ENCODE data around the gene VTCN1. TPM values are rescaled to one million over a fixed set of nuclear protein-coding genes. Genes with fewer than 3 reads are reported as not detected.
A peak's percentile ranks its signal among the peaks of the same experiment; 100 is the strongest.
"Not testable (repeated sequence)": the region's sequence is repeated elsewhere in the genome, so short reads cannot be mapped to it uniquely, and the experiment has no call there.

Gene VTCN1
- polyA plus RNA-seq, 1 donor = 0.13 TPM

GRCh38 chr1:117123274-117123673, 87.5 kb downstream of the VTCN1 start:
- no peak for DNase-seq (ENCODE audit: low read depth)

DNA sequence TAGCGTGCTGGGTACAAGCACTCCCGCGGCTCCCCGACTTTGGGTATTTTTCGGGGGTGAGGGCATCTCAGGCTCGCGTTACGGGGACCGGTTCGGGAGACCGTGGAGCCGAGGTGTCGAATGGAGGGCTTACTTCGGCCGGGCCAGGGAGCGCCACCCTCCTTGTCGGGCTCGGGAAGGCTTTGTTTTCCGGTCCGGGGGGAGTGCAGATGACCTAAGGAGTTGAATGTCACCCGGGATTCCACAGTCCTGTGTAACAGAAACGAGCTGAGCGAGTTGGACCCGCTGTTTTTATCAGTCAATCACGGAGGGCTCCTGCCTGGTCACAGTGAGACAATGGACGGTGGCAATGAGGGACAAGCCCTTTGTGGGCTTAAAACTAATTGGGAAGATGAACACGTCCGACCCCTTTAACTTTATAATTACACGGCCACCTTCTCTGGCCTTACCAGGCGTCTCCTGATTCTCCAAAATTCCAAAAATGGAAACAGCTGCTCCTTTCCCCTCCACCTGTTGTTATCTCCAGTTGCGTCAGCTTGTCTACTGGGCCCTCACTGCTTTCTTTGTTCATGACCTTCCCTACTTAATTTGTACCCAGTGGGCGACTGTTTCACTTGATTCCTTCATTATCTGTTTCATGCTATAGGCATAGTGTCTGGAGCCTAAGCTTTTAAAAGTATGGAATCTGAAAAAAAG, 88.2 kb downstream of the VTCN1 start:
- no peak for DNase-seq (ENCODE audit: low read depth)

DNA sequence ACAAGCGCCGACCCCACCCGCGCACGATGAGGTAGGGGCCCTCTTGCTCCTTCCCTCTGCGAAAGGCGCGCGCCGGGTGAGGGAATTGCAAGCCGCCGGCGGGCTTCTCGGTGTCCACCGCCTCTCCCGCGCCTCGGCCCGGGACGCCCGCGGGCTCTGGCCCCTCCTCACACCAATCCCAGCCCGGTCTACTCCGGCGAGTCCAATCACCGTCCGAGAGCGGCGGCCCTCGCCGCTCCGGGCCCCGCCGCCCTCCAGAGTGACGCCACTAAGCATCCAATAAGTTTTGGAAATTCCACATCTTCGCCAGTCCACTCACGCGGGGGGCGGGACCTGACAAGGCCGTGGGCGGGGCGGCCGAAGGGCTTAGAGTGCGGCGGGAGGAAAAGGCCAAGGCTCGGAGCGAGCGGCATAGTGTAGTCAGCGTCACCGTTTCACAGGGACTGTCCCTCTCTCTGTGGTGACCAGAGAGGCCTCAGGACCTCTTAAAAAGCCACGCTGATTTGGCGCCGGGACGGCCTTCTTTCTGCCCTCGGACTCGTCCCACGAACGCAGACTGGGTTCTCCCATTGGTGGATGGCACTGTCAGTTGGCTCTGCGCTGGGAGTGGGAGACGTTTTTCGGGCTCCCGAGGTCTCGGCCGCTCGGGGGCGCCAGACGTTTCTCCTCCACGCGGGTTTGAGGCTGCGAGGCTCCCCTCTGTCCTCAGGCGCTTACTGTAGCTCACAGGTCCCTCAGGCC, 89.0 kb downstream of the VTCN1 start, which contains the start of gene TRIM45:
TRIM45 (minus strand) TSS at position 161 of the 741 bp plus-strand sequence. CDS start 548 bp downstream, outside the sequence.
- DNase-seq (ENCODE audit: low read depth) = peak; percentile 92

GRCh38 chr1:117120774-117121588, 89.7 kb downstream of the VTCN1 start:
- DNase-seq (ENCODE audit: low read depth) = no peak

- not testable (repeated sequence) for DNase-seq (ENCODE audit: low read depth)
Observed at GRCh38 chr1:117119144-117119543, 91.6 kb downstream of the VTCN1 start.

DNA sequence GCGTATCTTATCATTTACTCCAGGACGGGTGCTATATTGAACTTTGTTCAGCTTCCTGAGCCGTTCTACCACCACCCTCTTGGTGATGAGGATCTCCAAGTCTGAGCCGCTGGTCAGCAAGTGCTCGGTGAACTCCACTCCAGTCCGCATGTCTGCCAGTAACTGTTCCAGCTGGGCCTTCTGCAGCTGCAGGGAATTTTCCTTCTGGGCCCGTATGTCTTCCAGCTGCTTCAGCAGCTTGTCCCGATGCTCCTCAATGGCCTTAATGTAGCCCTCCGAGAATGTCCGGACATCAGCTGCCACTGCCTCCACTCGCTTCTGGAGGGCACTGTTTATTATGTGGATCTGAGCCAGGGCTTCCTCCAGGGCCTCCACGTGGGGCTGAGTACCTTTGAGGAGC, 92.6 kb downstream of the VTCN1 start:
- no peak for DNase-seq (ENCODE audit: low read depth)

- no peak for DNase-seq (ENCODE audit: low read depth)
Observed at GRCh38 chr1:117117697-117118096, 93.0 kb downstream of the VTCN1 start.

DNA sequence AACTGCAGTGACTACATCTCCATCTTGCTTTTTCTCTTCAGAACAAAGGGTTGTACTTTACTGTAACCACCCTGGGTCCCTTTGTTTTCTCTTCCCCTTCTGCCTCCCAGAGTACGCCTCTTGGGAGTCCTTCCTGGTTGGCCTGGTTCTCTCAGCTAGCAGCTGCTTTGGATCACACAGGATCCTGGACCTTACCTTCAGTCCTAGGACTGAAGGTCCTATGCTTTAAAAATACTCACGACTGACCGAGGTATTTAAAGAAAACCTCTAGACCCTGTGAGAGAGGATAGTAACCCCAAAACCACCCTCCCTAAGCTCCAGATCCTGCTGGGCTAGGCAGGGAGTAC, 94.0 kb downstream of the VTCN1 start:
- DNase-seq (ENCODE audit: low read depth) = no peak

- DNase-seq (ENCODE audit: low read depth) = no peak
Observed at GRCh38 chr1:117116090-117116783, 94.5 kb downstream of the VTCN1 start.

DNA sequence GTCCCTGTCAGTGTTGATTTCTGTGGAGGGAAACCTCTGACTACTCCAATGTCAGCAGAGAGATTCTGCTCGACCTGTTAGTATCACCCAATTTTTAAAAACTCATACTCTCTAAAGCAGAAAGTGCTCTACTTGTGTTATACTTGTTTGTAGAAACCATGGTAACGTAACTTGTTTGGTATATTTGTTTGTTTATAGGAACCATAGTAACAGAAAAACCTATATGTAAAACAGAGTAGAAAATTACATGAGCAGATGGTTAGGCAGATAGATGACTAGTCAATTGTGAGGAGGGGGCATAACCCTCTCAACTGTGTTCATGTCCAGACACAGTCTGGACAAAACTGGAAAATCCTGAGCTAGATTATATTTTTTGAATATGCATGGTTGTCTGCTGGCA, 95.8 kb downstream of the VTCN1 start:
- DNase-seq (ENCODE audit: low read depth) = no peak

- no peak for DNase-seq (ENCODE audit: low read depth)
Observed at GRCh38 chr1:117113199-117113598, 97.5 kb downstream of the VTCN1 start.

GRCh38 chr1:117112047-117112717, 98.5 kb downstream of the VTCN1 start:
- no peak for DNase-seq (ENCODE audit: low read depth)

DNA sequence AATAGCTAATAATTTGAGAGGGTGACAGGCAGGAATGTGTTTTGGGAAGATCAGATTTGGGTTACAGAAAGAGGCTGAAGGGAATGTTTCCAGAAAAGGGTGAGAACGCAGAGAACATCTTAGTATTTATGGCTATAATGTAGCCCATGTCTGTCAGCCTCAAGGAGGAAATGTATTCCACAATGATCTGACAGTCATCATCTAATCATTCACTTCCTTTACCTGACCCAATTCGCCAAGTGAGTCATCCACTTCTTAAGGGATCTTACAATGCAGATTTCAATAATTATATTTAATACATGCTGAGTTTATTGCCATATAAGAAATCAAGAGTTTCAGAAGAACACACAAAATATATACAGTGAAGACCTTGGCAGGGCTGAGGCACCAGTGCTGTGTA, 100.0 kb downstream of the VTCN1 start:
- DNase-seq (ENCODE audit: low read depth) = no peak

GRCh38 chr1:117107364-117107763, 103.4 kb downstream of the VTCN1 start:
- DNase-seq (ENCODE audit: low read depth) = no peak

- DNase-seq (ENCODE audit: low read depth) = no peak
Observed at GRCh38 chr1:117106478-117106877, 104.2 kb downstream of the VTCN1 start.

GRCh38 chr1:117105722-117106121, 105.0 kb downstream of the VTCN1 start:
- no peak for DNase-seq (ENCODE audit: low read depth)

DNA sequence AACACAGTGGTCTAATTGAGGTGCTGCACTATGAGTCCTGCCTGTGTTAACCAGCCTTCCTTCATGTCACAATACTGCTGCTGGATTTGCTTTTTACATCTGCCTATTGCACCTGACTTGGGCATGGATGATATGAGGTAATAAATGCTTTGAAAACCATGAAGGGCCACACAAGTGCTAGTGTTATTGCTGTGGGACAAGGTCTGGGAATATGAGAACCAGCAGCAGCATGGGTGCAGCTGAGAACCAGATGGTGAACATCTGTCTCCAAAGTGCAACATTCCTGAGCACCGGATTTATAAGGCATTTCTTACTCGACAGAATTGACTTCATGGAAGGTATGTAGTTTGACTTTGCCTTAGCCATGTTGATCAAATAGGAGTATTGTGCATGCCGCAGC, 105.7 kb downstream of the VTCN1 start:
- no peak for DNase-seq (ENCODE audit: low read depth)

- DNase-seq (ENCODE audit: low read depth) = not testable (repeated sequence)
Observed at GRCh38 chr1:117101858-117102257, 108.9 kb downstream of the VTCN1 start.

GRCh38 chr1:117101334-117101733, 109.4 kb downstream of the VTCN1 start:
- no peak for DNase-seq (ENCODE audit: low read depth)

GRCh38 chr1:117098287-117098890, 112.3 kb downstream of the VTCN1 start:
- no peak for DNase-seq (ENCODE audit: low read depth)

DNA sequence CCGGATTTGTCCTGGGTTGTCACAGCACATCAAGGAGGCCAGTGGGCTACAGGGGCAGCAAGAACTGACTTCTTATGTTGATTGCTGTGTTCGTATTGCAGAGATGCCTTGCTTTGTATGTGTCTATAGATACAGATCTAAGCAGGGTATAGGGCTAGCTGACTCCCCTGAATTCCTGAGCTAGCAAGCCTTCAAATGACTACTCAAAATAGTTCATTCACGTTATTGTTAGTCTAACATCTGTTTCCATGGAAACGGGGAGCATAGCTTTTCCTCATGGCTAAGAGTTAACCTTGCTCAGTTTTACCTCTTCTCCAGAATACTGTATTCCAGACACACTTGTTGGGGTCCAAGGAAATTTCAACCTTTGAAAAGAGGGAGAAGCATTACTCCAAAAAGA, 113.3 kb downstream of the VTCN1 start:
- DNase-seq (ENCODE audit: low read depth) = no peak
